HG03442 (cell line): ENCODE results near the gene OR1F1.
"Not testable (repeated sequence)": the region's sequence is repeated elsewhere in the genome, so short reads cannot be mapped to it uniquely, and the experiment has no call there.

Source experiments
- ATAC-seq: cut with Tn5 transposase; IDR thresholded peaks from one replicate; pipeline ENCODE4 v1.9.1; 2021; ENCODE audit warnings: mild to moderate bottlenecking, moderate library complexity; ENCODE audit not compliant: unreplicated experiment

The OR1F1 gene

GRCh38 chr16:3150346-3151218, 37.4 kb upstream of the OR1F1 start:
- ATAC-seq, result peak; percentile 69

DNA sequence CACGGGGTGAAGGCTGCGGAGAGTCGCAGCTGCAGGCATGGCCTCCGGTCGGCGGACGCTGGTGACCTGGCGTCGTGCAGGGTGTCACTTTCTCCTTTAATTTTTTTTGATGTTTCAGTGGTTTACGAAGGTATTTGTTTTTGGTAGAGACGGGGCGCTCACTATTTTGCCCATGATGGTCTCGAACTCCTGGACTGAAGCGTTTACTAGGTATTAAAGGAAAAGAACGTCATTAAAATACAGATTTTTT, 36.1 kb upstream of the OR1F1 start:
- no peak for ATAC-seq

GRCh38 chr16:3152277-3152990, 35.6 kb upstream of the OR1F1 start:
- ATAC-seq, result no peak

- no peak for ATAC-seq
Measured at GRCh38 chr16:3152991-3153368, 35.0 kb upstream of the OR1F1 start.

GRCh38 chr16:3155181-3155580, 32.8 kb upstream of the OR1F1 start:
- ATAC-seq, result no peak

GRCh38 chr16:3155972-3156371, 32.0 kb upstream of the OR1F1 start:
- no peak for ATAC-seq

GRCh38 chr16:3157229-3158025, 30.6 kb upstream of the OR1F1 start:
- no peak for ATAC-seq

- ATAC-seq, result no peak
Measured at GRCh38 chr16:3158026-3158509, 29.9 kb upstream of the OR1F1 start.

GRCh38 chr16:3158510-3159314, 29.3 kb upstream of the OR1F1 start:
- no peak for ATAC-seq

GRCh38 chr16:3161235-3162018, 26.6 kb upstream of the OR1F1 start:
- no peak for ATAC-seq

- ATAC-seq, result no peak
Measured at GRCh38 chr16:3164121-3164991, 23.6 kb upstream of the OR1F1 start.

- ATAC-seq, result no peak
Measured at GRCh38 chr16:3165111-3165822, 22.7 kb upstream of the OR1F1 start.

DNA sequence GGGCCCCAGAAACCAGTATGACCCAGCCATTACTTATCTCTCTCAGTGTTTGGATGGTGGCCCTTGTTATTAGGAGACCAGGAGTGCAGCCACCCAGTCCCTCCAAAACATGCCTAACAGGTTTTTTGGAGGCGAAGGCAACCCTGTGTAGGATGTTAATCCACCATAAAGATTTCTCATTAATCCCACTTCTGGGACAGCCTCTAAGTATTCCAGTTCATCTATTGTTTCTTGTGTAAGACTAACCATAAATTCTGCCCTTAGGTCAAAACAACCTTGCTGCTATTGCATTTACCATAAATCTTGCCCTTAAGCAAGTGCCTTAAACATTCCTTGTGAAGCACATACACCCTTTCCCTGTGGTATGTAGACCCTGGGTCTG, 21.5 kb upstream of the OR1F1 start:
- ATAC-seq, result no peak

- ATAC-seq, result not testable (repeated sequence)
Measured at GRCh38 chr16:3168729-3169128, 19.3 kb upstream of the OR1F1 start.

DNA sequence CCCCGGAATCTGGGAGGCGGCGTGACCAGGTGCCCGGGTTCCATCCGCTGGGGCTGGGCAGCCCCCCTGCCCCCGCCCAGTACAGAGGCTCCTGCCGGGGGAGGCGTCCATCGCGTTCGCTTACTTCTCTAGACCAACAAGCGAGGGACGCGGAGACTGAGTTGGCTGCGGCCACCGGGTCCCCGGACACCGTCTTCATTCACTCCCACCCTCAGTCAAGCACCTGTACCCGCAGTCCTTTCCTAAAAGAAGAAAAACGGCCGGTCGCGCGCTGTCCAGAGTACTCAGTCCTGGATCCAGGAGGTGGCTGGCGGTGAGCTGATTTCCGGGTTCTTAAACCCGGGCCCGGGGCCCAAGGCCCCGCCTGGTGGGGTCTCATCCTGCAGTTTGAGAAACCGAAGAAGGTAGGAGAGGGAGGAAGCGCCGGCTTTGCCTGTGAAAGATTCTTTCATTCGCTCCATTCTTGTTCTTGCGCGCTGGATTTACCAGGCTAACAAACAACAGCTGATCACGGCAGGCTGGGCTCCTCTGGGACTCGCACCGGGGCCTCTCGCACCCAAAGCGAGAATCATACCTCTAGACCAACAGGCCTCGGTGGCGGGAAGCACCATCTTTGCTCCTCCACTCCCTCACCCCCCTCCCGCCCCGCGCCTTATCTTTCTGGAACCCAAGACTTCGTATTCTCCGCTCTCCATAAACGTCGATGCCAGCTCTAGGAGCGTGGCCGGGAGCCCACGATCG, 17.4 kb upstream of the OR1F1 start:
- no peak for ATAC-seq

DNA sequence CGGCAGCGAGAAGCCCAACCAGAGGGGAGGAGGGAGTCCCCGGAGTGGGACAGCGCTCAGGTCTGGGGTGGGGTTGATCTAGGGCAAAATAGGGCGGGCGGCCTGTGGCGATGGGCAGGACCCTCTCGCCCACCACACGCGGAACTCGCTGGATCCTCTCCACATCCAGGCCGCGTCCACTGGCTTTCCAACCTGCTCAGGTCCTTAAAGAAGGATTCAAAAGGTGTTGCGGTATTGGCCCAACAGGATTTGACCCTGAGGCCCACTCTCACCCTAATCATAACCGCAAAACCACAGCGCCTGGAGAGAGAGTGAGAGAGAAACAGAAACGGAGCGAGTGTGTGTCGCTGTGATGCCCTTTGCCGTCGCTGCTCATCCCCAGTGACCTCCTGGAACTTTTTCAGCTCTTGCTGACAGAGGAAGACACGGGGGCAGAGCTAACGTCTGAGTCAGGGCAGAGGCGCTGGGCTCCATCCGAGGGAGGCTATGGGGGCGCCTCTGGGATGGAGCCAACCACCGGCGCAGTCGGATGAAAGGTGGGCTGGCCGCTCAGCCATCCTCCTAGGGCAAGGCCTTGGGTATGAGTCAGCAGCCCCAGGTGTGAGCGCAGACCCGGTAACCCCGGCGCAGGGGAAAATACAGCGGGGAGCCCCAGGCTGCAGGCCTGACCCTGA, 16.7 kb upstream of the OR1F1 start:
- ATAC-seq, result no peak
